ENCODE data around the gene URI1. TPM values are rescaled to one million over a fixed set of nuclear protein-coding genes. Genes with fewer than 3 reads are reported as not detected.
A peak's percentile ranks its signal among the peaks of the same experiment; 100 is the strongest.
"Not testable (repeated sequence)": the region's sequence is repeated elsewhere in the genome, so short reads cannot be mapped to it uniquely, and the experiment has no call there.

The URI1 gene
- total RNA-seq, 8 experiments from 2014 or later, result 45.2 to 72.5 (median 55.5) TPM

GRCh38 chr19:30022659-30023058 is 80.6 kb downstream of the URI1 start:
- H3K4me3 ChIP-seq, result no peak overlapping the region
- H3K4me1 ChIP-seq (replicated peaks in 1 of 2), result no peaks in the 10 kb centered on the region
- 83 to 100% (median 100%) methylated on average over 1 of the region's 1 CpG; no CpG with 5 or more reads in 1 of the 10 experiments for WGBS, 10 experiments
- in situ Hi-C loops (cut with MboI; ENCODE audit: low pct_unique_long_range_greater_than_20kb in 2 of 9, low sequenced_read_pairs in 9 of 9, unreplicated experiment in 9 of 9), result no loop called here
- no peak overlapping the region for H3K27ac ChIP-seq
- no peak for ATAC-seq (replicated peaks in 6 of 8)

DNA sequence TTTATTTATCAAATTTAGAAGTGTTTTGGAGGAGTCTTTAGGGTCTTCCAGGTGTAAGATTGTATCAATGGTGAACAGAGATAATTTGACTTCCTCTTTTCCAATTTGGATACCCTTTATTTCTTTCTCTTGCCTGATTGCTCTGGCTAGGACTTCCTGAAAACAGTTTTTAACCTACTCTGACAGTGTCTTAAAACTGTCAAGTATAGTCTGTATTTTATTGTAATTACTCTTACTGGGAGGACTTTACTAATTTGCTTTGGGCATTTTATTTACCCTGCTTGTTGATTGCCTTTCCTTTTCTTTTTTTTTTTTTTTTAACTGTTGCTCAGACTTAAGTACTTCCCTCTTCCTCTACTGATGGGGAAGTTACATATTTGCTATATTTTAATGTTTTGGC is 81.3 kb downstream of the URI1 start:
- in situ Hi-C loops (cut with MboI; ENCODE audit: low pct_unique_long_range_greater_than_20kb in 2 of 9, low sequenced_read_pairs in 9 of 9, unreplicated experiment in 9 of 9), result no loop called here
- Histone ChIP-seq H3K27ac (no peak overlapping the region), H3K4me1 (replicated peaks in 1 of 2) (no peaks in the 10 kb centered on the region), H3K4me3 (no peak overlapping the region)
- ATAC-seq (replicated peaks in 6 of 8), result no peak

- Histone ChIP-seq H3K27ac (no peak overlapping the region), H3K4me3 (no peak overlapping the region), H3K4me1 (replicated peaks in 1 of 2) (no peaks in the 10 kb centered on the region)
- in situ Hi-C loops (cut with MboI; ENCODE audit: low pct_unique_long_range_greater_than_20kb in 2 of 9, low sequenced_read_pairs in 9 of 9, unreplicated experiment in 9 of 9), result no loop called here
- no peak for ATAC-seq (replicated peaks in 6 of 8)
Measured at GRCh38 chr19:30024091-30024490, 82.1 kb downstream of the URI1 start.

- no peaks in the 10 kb centered on the region for H3K4me1 ChIP-seq (replicated peaks in 1 of 2)
- no peak for ATAC-seq (replicated peaks in 6 of 8)
- no peak overlapping the region for H3K4me3 ChIP-seq
- WGBS, 10 experiments, result 86 to 100% (median 100%) methylated on average over 1 of the region's 1 CpG; no CpG with 5 or more reads in 1 of the 10 experiments
- in situ Hi-C loops (cut with MboI; ENCODE audit: low pct_unique_long_range_greater_than_20kb in 2 of 9, low sequenced_read_pairs in 9 of 9, unreplicated experiment in 9 of 9), result no loop called here
- no peak overlapping the region for H3K27ac ChIP-seq
Measured at GRCh38 chr19:30026933-30027332, 84.9 kb downstream of the URI1 start.

- Histone ChIP-seq H3K4me3 (no peak overlapping the region), H3K4me1 (replicated peaks in 1 of 2) (no peaks in the 10 kb centered on the region), H3K27ac (no peak overlapping the region)
- 60 to 100% (median 91%) methylated on average over 1 to 2 of the region's 2 CpGs for WGBS, 10 experiments
- in situ Hi-C loops (cut with MboI; ENCODE audit: low pct_unique_long_range_greater_than_20kb in 2 of 9, low sequenced_read_pairs in 9 of 9, unreplicated experiment in 9 of 9), result no loop called here
- ATAC-seq (replicated peaks in 6 of 8), result no peak
Measured at GRCh38 chr19:30028118-30028991, 86.3 kb downstream of the URI1 start.

DNA sequence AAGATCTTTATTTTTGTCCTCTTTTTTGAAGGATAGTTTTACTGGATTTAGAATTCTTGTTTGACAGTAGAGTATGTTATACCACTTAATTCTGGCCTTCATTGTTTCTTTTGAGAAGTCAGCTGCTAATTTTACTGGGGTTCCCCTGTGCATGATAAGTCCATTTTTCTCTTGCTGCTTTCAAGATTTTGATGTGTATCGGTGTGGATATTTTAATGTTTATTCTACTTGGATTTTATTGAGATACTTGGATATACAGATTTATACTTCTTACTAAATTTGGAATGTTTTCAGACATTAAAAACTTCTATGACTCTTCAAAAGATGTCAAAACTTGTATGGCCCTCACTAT is 86.9 kb downstream of the URI1 start:
- in situ Hi-C loops (cut with MboI; ENCODE audit: low pct_unique_long_range_greater_than_20kb in 2 of 9, low sequenced_read_pairs in 9 of 9, unreplicated experiment in 9 of 9), result no loop called here
- Histone ChIP-seq H3K27ac (no peak overlapping the region), H3K4me3 (no peak overlapping the region), H3K4me1 (replicated peaks in 1 of 2) (no peaks in the 10 kb centered on the region)
- 89 to 100% (median 100%) methylated on average over 1 of the region's 1 CpG; no CpG with 5 or more reads in 1 of the 10 experiments for WGBS, 10 experiments
- no peak for ATAC-seq (replicated peaks in 6 of 8)

- in situ Hi-C loops (cut with MboI; ENCODE audit: low pct_unique_long_range_greater_than_20kb in 2 of 9, low sequenced_read_pairs in 9 of 9, unreplicated experiment in 9 of 9), result no loop called here
- Histone ChIP-seq H3K27ac (no peak overlapping the region), H3K4me3 (no peak overlapping the region), H3K4me1 (replicated peaks in 1 of 2) (no peaks in the 10 kb centered on the region)
- 23 to 100% (median 95%) methylated on average over 1 to 4 of the region's 4 CpGs for WGBS, 10 experiments
- ATAC-seq (replicated peaks in 6 of 8), result peak in 3 of 8 experiments; percentile 94 to 99 (median 96)
Measured at GRCh38 chr19:30029721-30030510, 87.9 kb downstream of the URI1 start.

DNA sequence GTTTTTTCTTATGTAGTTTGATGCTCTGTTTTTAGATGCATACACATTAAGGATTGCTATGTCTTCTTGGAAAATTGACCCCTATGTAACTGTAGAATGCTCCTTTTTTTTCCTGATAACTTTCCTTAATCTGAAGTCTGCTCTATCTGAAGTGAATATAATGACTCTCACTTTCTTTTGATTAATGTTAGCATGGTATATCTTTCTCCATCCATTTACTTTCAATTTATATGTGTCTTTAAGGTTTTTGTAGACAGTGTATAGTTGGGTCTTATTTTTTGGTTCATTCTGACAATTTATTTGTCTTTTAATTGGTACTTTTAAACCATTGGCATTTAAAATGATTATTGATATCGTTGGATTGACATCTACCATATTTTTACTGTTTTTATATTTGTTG is 92.3 kb downstream of the URI1 start:
- in situ Hi-C loops (cut with MboI; ENCODE audit: low pct_unique_long_range_greater_than_20kb in 2 of 9, low sequenced_read_pairs in 9 of 9, unreplicated experiment in 9 of 9), result no loop called here
- Histone ChIP-seq H3K4me3 (no peak overlapping the region), H3K27ac (no peak overlapping the region), H3K4me1 (replicated peaks in 1 of 2) (no peaks in the 10 kb centered on the region)
- no peak for ATAC-seq (replicated peaks in 6 of 8)
- WGBS, 10 experiments, result 89 to 100% (median 100%) methylated on average over 1 of the region's 1 CpG

GRCh38 chr19:30036154-30037129 is 94.4 kb downstream of the URI1 start:
- 47 to 100% (median 75%) methylated on average over 1 to 7 of the region's 8 CpGs for WGBS, 10 experiments
- Histone ChIP-seq H3K4me1 (replicated peaks in 1 of 2) (no peaks in the 10 kb centered on the region), H3K4me3 (no peak overlapping the region), H3K27ac (no peak overlapping the region)
- peak in 1 of 8 experiments; percentile 29 for ATAC-seq (replicated peaks in 6 of 8)
- in situ Hi-C loops (cut with MboI; ENCODE audit: low pct_unique_long_range_greater_than_20kb in 2 of 9, low sequenced_read_pairs in 9 of 9, unreplicated experiment in 9 of 9), result no loop called here

- WGBS, 10 experiments, result 86 to 100% (median 98%) methylated on average over 1 to 5 of the region's 5 CpGs; no CpG with 5 or more reads in 2 of the 10 experiments
- Histone ChIP-seq H3K27ac (no peak overlapping the region), H3K4me1 (replicated peaks in 1 of 2) (no peaks in the 10 kb centered on the region), H3K4me3 (no peak overlapping the region)
- ATAC-seq (replicated peaks in 6 of 8), result no peak
- in situ Hi-C loops (cut with MboI; ENCODE audit: low pct_unique_long_range_greater_than_20kb in 2 of 9, low sequenced_read_pairs in 9 of 9, unreplicated experiment in 9 of 9), result no loop called here
Measured at GRCh38 chr19:30037835-30038234, 95.8 kb downstream of the URI1 start.

DNA sequence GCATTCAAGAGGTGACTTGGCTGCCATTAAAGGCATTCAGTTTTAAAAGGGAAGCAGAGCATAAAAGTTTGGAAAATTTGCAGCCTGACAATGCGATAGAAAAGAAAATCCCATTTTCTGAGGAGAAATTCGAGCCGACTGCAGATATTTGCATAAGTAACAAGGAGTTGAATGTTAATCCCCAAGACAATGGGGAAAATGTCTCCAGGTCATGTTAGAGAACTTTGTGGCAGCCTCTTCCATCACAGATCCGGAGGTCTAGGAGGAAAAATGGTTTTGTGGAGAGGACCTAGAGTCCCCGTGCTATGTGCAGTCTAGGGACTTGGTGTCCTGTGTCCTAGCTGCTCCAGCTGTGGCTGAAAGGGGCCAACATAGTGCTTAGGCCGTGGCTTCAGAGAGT is 99.9 kb downstream of the URI1 start:
- H3K27ac ChIP-seq; H3K4me3 ChIP-seq; in situ Hi-C loops (cut with MboI; ENCODE audit: low pct_unique_long_range_greater_than_20kb in 2 of 9, low sequenced_read_pairs in 9 of 9, unreplicated experiment in 9 of 9); ATAC-seq (replicated peaks in 6 of 8): not testable (repeated sequence)
- H3K4me1 ChIP-seq (replicated peaks in 1 of 2), result peaks cover 6 to 10% of the 10 kb centered on the region in 2 donors
- WGBS, 10 experiments, result 84 to 100% (median 92%) methylated on average over 3 to 6 of the region's 6 CpGs; no CpG with 5 or more reads in 3 of the 10 experiments

- H3K27ac ChIP-seq; in situ Hi-C loops (cut with MboI; ENCODE audit: low pct_unique_long_range_greater_than_20kb in 2 of 9, low sequenced_read_pairs in 9 of 9, unreplicated experiment in 9 of 9); H3K4me3 ChIP-seq; ATAC-seq (replicated peaks in 6 of 8): not testable (repeated sequence)
- H3K4me1 ChIP-seq (replicated peaks in 1 of 2), result peaks cover 10 to 16% of the 10 kb centered on the region in 2 donors
Measured at GRCh38 chr19:30043008-30043407, 101.0 kb downstream of the URI1 start.

Measured in motor neuron (in vitro differentiated cells).